NCI-H345 treated with DMSO at 0.1 percent for 48 hours (cell line): ENCODE data around the gene LLCFC1.

Experiments
- DNase-seq: peaks from one replicate; lab custom pipeline; 2025; ENCODE audit not compliant: unreplicated experiment; lab: John Stamatoyannopoulos, UW

LLCFC1 gene

GRCh38 chr7:142939226-142939910 lies at the start of gene LLCFC1:
Gene LLCFC1 (plus strand): TSS chr7:142939484. CDS start chr7:142939622, 138 bp downstream.
- no peak for DNase-seq

- DNase-seq: no peak
Measured at GRCh38 chr7:142889816-142890215, 49.5 kb upstream of the LLCFC1 start.

GRCh38 chr7:142890874-142891485 lies 48.3 kb upstream of the LLCFC1 start:
- no peak for DNase-seq

DNA sequence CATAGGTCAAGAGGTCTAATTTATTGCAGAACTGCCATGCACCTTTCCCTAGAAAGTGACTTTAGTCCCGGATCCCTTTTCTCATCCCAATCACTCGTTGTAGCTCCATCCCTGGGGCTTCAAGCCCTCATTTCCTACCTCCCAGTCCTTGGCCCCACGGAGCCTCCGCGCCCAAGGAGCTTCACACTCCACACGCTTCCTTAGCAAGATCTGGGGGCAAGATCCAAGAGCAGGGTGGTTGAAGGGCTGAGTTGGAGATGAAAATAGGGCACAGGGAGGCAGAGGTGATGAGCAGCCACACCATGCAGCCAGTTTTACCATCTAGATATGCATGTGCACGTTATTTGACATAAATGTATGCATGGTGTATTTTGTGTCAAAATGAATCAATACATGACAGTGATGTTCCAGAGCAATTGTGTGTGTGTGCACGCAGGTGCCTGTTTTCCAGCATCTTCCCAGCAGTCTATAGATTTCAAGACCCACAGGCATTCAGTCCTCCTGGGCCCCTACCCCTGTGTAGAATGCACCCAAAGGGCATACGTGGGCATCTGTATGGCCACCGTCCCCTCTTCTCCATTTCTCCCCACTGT lies 47.7 kb upstream of the LLCFC1 start:
- no peak for DNase-seq

DNA sequence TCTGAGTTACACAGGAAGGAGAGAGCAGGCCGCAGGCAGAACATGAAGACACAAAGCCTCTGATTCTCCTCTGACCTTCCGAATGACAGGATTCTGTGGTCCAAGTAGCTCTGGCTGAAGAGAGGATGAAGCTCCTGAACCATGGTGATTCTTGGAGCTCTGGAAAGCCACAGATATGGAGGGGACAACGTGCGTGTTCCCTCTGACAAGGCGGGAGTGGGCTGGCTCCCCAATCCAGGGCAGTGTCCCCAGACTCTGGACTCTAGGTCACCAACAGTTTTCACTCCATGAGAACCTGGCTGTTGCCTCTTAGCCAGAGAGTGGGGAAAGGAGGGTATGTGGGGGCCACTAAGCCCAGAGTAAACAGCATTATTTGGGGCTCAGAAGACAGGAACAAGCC lies 46.3 kb upstream of the LLCFC1 start:
- no peak for DNase-seq

- no peak for DNase-seq
Measured at GRCh38 chr7:142894112-142894984, 44.9 kb upstream of the LLCFC1 start.

DNA sequence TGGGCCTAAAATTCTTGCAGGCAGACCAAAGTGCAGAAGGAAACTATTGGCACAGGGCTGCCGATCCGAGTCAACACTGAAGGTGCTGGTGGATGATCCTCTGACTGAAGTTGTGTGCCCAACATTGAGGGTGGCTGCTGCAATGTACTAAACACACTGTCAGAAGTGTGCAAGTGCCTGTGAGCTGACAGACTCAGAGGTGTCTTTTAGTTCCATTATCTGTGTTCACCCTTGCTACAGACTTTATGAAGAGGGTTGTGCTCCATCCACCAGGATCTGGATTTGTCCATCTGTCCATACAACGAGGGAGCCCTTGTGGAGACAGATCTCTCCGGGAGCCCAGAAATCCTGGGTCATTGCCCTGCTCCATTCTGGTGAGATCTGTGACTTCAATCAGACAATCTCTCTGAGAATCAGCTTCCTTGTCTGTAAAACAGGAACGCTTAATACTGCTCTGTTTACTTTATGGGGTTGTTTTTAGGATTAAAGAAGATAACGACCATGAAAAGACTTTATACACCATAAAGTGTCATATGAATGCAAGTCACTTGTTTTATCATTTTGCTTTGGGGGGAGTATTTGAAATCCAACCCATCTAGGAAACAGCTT lies 44.2 kb upstream of the LLCFC1 start:
- no peak for DNase-seq

DNA sequence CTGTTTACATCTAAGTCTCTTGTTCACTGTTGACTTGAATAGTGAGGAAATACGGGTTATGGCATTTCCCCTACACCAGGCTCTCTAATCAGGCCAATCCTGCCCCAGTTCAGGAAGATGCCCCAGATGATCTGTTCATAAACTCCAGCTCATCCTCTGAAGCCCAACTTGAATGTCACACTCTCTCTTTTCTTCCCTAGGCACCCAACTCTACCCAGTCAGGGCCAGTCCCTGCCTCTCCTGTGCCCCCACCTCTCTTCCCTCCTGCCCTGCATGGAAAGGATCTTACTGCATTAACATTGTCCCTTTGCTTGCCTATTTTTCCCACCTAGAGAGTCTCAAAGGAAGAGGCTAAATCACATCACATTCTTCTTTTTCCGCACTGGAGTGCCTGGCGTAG lies 43.1 kb upstream of the LLCFC1 start:
- no peak for DNase-seq

- DNase-seq: no peak
Measured at GRCh38 chr7:142896741-142897379, 42.4 kb upstream of the LLCFC1 start.

DNA sequence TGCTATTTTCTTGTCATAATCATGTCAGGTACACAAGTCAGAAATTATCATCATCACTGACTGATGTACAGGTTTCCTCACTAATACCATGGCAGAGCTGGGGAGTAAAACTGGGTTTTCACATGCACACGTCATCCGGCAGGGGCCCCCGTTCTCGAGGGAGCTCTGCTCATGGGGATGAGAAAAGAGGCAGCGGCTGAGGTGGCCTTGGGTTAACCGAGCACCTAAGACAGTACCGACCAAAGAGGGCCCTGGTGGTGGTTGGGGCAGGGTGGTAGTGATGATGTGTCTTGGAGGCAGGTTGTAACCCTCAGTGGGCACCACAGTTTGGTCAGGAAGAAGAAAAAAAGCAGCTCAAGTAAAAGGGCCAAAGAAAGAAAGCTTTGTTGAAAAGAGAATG lies 41.6 kb upstream of the LLCFC1 start:
- DNase-seq: no peak

DNA sequence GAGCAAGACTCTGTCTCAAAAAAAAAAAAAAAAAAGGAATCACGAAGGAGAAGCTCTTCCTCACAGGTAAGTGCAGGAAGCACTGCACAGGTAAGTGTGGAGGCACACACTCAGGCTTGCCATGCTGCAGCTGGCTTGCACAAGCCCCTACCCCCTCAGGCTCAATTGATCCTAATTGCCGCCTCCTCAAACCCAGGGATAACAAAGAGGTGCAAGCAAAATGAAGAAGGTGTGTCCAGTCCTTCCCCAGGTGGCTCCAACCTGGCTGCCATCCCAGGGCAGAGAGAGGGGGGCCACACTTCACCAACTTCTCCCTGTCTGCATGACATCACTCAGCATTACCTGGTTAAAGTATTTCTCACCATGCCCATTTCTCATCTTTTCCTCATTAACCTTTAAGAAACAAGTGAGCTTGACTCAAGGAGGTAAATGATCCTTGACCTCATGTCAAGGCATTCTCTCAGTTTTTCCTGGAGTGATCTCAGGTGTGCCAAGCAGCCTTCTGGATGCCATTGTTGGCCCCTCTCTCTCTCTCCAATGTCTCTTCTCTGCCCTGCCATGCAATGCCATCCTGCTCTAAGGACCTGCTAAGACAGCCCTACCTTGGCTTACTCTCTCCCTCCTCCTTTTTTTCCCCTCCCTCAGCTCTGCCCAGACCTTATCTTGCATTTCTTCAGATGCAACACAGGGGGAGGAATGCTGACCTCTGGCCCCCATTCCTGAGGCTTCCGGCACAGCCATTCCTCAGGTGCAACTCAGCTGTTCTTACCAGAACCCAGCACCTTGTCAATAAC lies 40.7 kb upstream of the LLCFC1 start:
- DNase-seq: peak; percentile 68

DNA sequence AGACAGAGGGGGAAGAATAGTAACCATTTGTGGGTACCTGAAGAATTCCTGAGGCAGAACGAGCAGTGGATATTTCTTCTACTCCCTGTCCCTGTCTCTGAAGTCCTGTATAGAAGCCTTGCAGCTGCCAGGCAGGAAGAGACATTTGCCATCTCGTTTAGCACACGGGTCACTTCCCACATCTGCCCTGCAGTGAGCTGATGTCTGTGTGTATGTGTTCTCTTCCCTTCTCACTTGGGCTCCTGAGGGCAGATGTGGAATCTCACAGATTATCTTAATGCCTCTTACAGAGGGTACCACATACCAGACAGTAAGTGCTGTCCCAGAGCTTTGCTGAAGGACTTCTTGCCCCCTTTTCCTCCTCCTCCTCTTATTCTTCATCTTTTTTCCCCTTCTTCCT lies 39.6 kb upstream of the LLCFC1 start:
- DNase-seq: no peak

GRCh38 chr7:142901426-142902259 lies 37.6 kb upstream of the LLCFC1 start:
- no peak for DNase-seq

- DNase-seq: no peak
Measured at GRCh38 chr7:142904128-142904527, 35.2 kb upstream of the LLCFC1 start.

DNA sequence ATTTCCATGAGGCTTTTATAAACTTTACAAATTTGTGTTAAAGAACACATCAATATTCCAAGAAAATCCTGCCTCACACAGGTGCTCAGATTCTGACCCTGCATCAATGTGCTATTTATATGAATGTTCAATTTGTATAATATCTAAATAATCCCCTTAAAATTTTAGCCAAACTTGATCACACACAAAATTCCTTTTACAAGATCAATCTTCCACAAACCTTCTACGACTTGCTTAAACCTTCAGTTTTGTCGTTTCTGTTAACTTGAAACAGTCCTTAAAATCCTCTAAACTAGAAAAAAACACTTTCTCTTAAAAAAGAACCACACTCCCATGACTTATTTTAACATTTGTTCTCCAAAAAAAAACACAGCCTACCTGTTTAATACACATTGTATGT lies 33.5 kb upstream of the LLCFC1 start:
- no peak for DNase-seq

GRCh38 chr7:142906643-142907042 lies 32.6 kb upstream of the LLCFC1 start:
- no peak for DNase-seq

DNA sequence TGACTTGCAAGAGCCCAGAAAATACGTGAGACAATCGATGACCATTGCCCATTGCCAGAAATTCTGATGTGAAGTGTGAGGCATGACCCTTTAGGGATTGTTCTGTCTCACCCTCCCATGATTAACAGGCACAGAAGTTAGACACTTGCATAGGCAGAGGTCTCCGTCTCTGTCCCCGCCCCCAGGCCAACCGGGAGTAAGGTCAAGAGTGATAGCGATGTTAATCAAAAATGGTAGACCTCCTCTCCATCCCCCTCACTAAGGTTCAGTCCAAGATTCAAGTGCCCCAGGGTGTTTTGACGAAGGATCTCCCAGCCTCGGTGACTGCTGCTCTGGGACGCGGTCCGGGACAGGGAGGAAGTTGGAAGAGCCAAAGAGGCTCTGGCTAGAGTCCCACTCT lies 31.0 kb upstream of the LLCFC1 start:
- no peak for DNase-seq

DNA sequence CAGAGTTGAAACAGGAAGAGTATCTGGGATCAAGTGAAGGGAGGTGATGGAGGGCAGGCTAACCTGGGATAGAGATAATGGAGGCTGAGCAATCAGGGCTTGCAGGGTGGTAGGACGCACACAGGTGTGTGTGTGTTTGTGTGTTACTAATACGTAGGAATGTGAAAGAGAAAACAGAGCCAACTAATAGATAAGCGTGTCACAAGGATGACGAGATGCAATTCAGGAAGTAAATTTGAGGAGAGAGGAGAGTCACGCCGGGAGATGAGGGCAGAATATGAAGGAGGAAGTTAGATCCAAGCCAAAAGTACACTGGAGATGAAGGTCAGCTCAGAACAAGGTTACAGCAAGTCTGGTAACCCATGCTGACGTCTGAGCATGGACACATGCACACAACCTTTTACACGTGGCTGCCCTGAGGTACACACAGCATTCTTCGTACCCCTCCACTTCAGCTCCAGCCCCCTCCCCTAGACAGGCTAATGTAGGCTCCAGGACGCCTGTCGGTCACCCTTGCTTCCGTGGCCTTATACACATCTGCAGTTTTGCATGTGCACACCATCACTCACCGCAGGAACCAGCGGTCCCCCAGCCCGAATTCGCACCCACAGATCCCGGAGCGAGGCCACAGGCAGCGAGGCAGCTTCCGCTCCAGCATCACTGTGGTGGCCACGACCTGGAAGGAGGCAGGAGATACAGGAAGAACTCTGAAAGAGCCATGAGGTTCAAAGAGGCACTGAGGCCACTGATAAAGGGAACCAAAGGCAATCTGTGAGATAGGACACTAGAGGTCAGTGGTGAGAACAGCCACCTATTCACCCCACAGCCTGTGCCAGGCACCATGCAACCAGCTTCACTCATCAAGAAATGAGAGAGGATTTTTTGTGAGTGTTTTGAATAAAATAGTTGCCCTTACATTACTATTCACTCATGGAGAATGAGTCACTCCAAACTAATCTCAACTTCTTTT lies 30.1 kb upstream of the LLCFC1 start:
- no peak for DNase-seq
